K562 (cell line): ENCODE data around the gene RETREG1.

ENCODE experiments used
- CREB1 ChIP-seq, 2 experiments: sonication (generic) in 1 of 2; formaldehyde crosslinking in 1 of 2; IDR thresholded peaks; 2 replicates each; pipeline versions ENCODE4 v1.6.1 to v1.8.0; 2012 to 2022; ENCODE audit warnings: inconsistent platforms in 1 of 2, mild to moderate bottlenecking in 1 of 2, missing genetic modification reagents in 1 of 2, moderate library complexity in 1 of 2
- TF ChIP-seq, protein P1 (sequence below): fragments of 250-450 bp; sonication (Bioruptor Pico); IDR thresholded peaks from 2 replicates; pipeline ENCODE4 v1.4.0; 2020; ENCODE audit warnings: mild to moderate bottlenecking, moderate library complexity

DNA sequence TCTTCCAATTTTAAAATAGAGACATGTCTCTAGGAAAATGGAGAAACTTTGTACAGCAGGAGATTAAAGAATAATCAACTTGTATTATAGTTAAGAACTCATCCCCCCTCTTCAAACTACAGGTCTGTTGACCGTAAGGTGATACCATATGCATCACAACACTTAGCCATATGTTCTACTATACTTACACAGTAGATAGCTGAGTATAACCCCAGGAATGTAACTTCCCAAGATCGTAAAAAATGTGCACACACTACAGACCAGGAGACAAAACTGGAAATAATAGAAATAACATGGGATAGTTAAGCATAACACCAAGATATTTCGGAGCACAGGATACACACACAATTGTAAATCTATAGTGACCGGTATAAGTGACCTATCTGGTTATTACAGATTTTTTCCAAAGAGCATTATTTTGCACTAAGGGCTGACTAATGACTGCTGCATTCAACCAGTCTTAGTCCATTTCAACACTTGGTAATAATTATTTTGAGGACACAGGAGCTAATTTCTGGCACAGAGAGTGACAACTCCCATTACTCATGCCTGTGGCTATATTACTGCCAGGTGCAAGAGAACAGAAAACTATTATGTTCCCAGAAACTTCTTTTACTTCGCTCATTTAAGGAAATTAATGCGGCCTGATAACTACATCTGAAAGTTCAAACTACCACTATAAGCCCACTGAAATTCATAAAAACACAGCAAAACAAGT, 135.8 kb downstream of the RETREG1 start:
- TF ChIP-seq, protein P1, sequence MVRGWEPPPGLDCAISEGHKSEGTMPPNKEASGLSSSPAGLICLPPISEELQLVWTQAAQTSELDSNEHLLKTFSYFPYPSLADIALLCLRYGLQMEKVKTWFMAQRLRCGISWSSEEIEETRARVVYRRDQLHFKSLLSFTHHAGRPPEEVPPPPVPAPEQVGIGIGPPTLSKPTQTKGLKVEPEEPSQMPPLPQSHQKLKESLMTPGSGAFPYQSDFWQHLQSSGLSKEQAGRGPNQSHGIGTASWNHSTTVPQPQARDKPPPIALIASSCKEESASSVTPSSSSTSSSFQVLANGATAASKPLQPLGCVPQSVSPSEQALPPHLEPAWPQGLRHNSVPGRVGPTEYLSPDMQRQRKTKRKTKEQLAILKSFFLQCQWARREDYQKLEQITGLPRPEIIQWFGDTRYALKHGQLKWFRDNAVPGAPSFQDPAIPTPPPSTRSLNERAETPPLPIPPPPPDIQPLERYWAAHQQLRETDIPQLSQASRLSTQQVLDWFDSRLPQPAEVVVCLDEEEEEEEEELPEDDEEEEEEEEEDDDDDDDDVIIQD (CRISPR knock-in tag): no peak
- TF ChIP-seq CREB1 (IDR thresholded peaks at IDR 0.05) (no peak), CREB1 (CRISPR knock-in tag; IDR thresholded peaks at IDR 0.05) (no peak)
